HG02970 (cell line): ENCODE data around the gene SELENOO.

ENCODE experiments used
- ATAC-seq: cut with Tn5 transposase; IDR thresholded peaks from one replicate; pipeline ENCODE4 v1.9.1; 2021; ENCODE audit warnings: mild to moderate bottlenecking, moderate library complexity, moderate number of reproducible peaks; ENCODE audit not compliant: unreplicated experiment, low FRiP score

Gene SELENOO

DNA sequence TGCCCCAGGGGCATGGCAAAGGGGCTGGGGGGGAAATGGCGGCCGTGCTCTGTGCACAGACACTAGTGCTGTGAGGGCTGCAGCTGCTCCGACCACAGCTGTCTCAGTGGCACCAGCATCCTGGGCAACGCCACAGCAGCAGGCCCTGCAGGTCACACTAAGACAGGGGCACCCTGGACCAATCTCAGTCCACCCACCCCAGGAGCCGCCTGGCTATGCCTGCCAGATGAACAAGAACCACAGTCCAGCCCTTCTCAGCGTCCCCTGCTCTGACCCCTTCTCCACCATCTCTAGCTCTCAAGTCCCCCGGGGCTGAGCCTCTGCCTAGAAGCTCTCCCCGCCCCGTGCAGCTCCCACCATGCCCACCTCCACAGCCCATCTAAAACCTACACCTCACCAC, 27.6 kb downstream of the SELENOO start:
- ATAC-seq: no peak

DNA sequence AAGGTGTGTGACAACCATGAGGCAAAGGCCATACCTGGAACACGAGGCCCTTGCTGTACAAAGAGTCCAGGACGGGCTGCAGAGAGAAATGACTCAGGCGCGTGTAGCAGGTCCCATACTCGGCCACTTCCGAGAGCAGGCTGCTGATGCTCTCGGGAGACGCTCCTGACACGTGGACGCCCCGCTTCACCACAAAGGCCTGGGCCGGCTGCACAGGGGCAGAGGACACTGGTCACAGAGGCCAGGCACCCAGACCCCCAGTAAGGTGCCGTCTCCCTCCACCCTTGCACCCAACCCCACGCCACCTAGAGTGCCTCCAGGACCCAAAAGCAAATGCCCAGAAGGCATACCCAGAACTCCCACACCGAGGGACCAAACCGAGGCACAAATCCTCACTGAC, 28.6 kb downstream of the SELENOO start:
- ATAC-seq: no peak

DNA sequence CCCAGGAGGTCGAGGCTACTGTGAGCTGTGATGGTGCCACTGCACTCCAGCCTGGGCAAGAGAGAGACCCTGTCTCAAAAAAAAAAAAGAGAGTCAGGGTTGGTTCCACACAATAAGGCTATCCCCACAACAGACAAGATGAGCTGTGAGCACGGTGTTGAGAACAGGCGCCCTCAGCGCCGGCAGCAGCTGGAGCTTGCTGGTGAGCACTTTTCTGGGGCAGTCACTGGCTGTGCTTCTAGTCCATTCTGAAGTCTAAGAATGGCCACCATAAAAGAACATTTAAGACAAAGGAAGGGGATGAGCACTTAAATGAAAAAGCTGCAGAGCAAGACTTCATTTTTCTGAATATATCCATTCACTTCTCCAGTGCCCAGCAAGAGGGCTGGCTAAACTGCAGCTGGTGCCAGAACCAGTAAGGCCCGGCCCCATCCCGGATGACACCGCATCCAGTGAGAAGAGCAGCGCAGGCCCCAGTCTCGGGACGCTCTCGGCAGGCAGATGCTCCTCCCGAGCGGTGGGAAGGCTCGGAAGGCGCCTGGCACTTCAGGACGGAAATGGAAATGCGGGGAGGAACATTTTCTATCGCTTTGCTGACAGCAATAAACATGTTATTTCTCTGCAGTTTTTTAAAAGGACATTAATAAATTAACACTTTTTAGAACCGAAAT, 31.8 kb downstream of the SELENOO start:
- ATAC-seq: no peak

DNA sequence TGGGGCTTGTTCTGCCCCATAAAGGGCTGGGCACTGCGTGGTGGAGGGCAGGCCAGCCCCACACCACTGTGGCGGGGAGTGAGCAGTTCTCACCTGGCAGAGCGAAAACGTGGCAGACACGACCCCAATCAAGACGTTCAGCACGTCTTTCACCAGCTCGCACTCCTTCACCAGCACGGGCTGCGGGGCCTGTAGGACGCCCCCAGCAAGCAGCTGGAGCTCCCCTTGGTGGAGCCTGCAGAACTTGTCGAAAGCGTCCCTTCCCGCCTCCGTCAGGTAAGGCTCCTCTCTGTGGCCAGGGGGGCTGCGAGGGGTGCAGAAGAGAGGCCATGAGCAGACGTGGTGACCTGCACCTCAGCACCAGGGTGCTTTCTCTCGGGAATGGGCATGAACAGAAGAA, 32.4 kb downstream of the SELENOO start:
- no peak for ATAC-seq

DNA sequence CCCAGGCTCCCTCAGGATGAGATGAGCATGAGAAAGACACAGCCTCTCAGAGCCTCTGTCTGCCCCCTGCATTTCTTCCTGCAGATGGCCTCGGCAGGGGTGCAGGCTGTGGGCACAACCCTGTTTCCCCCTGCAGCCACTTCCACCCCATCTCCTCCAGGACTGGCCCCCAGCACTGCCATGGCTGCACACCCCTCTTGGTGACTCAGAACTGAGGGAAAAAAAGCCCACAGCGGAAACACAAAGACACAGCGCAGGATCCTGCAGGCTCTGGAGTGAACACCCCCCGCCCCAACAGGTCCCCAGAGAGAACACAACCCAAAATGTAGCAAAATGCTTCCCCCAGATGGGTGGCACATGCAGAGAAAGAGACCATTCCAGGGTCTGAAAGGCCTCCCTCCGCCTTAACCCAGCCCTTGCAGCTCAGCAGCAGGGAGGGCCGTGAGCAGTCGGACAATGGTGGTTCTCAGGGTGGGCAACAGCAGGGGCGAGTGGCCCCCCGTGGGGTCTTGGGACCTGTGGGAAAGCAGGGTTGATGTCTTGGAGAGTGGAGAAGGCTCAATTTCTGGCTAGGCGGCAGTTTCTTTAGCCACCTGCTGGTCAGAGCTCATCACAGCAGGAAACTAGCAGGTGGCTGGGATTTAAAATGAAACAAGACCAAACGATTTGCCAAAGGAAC, 36.1 kb downstream of the SELENOO start:
- ATAC-seq: no peak

DNA sequence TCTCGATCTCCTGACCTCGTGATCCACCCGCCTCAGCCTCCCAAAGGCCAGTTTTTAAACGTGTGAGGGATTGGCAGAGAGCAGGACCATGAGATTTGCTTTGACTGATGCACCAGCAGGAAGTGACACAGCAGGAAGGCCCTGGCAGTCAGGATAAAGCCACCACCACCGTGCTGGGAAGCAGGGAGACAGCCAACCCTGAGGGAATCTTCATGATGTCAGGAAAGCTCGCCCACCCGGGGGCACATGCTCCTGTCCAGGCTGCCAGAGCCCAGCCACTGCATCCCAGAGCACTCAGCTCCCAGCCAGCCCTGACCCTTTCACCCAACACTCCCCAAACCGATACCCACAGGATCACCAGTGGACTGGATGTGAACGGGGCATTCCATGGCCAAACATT, 37.9 kb downstream of the SELENOO start:
- no peak for ATAC-seq

DNA sequence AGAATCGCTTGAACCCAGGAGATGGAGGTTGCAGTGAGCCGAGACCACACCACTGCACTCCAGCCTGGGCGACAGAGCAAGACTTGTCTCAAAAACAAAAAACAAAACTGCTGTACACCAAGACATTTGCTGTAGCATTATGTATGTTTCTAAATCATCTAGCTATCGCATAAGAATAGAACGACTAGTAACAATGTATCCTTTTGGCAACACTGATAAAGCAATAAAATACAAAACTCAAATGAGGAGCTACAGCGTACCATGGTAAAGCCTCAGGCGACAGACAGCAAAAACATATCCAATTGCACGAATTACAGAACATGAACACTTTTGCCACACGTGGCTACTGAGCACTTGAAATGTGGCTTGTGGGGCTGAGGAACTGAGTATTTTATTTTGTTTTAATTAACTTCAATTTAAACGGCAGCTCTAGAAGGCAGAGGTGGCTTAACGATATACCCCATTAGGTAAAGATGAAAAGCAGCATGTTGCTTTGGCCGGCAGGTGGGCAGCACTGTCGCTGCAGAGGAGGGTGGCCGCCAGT, 41.7 kb downstream of the SELENOO start:
- ATAC-seq: no peak

DNA sequence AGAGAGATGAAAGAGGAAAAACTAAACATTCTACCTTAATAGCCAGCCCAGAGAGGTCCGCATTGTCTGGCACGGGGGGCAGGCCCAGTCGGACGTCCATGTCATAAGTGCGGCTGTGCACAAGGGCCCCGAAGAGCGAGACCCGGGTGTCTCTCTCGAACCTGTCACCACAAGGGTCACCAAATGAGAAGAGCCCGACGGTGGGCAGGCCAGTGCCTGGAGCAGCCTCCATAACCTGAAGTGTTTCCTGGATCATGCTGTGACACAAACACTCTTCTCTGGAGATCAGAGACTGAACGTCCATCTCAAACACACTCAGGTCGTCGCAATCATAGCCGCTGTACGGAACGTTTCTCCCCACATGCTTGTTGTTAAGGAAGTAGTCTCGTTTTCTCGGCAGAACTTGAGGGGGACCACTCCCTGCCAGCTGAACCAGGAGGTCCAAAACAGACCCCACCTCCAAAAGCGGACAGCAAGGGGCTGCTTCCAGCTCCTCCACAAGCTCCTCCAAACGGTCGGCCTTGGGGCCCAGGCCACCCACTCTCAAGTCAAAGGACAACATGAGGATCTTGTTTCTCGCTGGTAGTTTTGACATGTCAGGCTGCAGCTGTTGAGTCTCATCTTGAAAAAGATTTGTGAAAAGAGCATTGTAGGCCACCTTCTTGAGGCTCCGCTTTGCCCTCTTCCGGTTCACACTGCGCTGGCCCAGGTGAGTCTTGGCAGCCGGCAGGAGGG, 43.0 kb downstream of the SELENOO start:
- no peak for ATAC-seq

DNA sequence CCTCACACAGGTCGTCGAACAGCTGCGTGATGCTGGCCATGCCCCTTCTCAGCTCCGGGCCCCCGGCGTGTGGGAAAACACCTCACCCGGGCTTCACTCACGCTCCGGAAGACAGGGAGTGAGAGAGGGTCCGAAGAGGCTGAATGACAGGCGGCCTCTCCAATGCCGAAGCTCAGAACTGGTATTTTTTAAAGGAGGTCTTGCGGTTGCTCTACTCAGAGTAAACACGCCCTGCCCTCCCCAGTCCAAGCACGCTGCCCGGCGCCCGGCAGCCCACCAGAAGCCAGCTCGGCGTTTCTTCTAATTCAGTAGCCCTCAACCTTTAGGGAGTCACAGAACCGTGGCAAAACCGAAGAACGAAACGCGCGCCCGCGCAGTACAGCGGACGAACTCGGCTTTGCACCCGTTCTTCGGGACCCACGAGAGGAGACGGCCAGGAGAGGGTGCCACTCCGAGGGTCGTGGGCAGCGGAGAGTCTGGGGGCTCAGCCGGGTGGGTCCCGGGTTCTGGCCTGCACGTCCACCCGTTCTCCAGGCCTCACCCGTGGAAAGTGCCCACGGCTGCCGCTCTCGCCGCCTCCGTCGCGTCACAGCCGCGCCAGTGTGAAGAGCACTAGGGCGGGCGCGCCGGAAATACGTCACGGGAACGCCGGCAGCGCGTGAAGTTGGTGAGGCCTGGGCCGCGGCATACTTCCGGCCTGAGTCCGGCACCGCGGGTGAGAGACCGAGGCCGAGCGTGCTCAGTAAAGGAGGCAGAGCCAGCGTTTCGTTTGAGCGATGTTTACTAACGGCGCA, 43.8 kb downstream of the SELENOO start, which contains the start of gene TUBGCP6:
TSS of gene TUBGCP6 (minus strand) at position 604 of the 794 bp plus-strand sequence. CDS start at position 40, 564 bp downstream.
- ATAC-seq: peak; percentile 62

DNA sequence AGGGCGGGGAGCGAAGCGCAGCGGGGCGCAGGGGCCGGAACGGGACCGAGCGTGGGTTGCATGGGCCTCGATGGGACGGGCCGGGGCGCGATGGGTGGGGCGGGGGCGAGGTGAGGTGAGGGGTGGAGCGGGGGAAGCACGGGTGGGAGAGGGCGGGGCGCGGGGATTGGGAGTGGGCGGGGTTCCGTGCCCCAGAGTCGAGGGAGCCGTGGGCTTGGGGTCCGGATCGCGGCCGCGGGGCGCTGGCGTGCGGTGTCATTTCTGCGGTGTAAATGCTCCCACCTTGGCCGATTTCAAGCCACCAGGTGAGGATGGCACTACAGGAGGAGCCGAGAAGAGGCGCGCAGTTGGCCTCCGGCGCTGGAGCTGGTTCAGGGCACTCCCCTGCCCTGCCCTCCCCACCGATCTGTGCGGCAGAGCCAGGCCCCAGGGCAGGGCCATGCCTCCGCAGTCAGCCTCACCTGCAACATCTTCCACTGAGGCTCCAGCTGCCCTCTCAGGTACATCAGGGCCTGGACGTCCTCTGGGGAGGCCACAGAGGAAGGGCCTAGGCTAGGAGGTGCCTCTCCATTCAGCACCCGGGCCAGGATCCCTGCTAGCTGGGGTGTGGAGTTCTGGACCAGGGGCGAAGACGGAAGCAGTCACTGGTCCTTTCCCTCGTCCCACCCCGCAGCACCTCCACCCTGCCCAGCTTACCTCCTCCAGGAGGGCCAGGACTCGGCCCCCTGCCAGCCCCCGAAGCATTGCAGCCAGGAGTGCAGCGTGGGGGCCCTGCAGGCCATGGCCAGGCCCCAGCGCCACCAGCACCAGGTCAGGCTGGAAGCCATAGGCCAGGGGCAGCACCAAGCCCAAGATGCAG, 44.6 kb downstream of the SELENOO start:
- no peak for ATAC-seq

DNA sequence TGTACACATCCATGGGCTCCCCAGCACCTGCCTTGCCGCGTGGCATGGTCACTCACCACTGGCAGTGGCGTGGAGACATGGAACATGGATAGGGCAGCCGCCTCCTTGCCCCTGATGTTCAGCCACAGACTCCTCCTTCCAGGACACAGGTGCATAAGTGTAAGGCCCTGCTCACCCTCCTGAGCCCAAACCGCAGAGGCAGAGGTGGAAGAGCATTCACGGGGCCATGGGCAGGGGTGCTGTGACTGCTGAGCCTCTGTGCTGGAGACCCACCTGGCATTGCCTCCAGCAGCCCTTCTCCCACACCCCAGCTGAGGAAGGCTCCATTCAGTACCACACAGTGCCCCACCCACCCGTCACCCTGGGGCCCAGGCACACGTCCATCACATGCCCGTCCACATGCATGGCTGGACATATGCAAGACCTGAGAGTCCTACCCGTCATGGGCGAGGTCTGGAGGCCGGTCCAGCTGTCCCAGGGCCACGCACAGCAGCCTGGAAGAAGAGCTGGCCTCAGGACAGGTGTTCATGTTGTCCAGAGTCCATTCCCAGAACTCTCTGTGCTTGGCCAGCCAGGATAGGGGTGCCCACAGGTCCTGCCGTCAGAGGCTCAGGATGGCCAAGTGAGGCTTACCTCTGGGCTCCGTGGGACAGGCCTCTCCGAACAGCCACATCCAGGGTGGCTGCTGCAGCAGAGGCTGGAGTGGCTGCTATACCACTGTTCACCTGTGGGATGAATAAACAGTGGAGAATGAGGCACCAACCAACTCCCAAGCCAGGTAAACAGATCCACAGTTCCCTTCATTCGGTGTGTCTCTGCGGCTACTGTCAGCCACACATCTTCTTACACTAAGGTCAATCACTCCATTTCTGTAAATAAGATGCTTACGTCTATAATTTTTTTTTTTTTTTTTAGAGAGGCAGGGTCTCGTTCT, 45.7 kb downstream of the SELENOO start:
- no peak for ATAC-seq

DNA sequence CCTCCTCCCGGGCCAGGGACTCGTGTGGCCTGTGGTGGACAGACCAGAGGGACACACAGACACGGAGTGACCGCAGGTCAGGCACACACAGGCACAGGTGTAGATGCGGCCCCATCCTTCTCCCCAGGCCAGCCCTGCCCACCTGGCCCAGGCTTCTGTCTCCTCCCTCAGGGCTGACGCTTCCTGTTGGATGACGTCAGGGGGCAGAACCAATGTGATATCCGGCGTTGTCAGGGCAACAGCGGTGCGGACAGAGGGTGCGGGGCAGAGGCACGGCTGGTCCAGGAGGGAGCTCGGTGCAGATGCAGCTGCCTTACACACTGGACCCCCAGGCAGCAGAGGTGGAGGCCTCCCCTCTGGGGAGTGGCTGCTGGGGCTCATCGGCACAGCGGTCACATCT, 46.9 kb downstream of the SELENOO start:
- no peak for ATAC-seq

DNA sequence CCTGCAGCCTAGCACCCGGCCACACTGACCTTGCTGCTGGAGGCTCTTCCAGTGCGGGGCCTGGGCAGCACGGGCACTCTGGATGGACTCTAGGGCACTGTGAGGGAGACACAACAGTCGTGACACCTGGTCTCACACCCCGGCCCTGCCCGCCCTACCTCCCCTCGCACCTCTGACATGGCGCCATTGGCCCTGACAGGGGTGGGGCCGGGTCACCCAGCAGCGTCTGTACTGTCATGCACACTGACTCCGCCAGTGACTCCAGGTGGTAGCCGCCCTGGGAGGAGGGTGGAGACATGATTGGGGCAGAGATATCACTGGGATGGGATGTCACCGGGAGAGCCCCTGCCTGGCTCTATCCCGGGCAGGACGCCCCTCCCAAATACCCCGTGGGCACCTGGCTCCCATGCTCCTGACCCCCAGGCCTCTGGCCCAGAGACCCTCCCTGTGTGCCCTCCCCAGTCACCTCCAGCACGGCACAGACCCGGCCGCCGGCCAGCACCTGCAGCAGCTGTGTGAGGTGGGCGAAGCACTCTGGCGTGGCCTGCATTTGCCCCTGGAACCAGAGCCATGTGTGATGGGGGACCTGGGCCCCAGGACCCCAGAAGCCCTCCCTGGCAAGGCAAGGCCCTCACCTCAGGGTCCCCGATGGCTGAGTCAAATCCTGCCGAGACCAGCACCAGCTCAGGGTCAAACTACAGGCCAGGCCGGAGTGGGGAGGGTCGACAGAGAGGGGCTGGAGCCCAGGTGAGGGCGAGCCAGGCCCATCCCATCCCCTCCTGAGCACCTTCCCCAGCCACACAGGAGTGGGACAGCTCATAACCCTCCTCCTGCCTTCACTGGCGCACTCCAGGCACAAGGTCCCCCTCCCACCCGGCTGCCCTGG, 47.6 kb downstream of the SELENOO start:
- ATAC-seq: no peak

DNA sequence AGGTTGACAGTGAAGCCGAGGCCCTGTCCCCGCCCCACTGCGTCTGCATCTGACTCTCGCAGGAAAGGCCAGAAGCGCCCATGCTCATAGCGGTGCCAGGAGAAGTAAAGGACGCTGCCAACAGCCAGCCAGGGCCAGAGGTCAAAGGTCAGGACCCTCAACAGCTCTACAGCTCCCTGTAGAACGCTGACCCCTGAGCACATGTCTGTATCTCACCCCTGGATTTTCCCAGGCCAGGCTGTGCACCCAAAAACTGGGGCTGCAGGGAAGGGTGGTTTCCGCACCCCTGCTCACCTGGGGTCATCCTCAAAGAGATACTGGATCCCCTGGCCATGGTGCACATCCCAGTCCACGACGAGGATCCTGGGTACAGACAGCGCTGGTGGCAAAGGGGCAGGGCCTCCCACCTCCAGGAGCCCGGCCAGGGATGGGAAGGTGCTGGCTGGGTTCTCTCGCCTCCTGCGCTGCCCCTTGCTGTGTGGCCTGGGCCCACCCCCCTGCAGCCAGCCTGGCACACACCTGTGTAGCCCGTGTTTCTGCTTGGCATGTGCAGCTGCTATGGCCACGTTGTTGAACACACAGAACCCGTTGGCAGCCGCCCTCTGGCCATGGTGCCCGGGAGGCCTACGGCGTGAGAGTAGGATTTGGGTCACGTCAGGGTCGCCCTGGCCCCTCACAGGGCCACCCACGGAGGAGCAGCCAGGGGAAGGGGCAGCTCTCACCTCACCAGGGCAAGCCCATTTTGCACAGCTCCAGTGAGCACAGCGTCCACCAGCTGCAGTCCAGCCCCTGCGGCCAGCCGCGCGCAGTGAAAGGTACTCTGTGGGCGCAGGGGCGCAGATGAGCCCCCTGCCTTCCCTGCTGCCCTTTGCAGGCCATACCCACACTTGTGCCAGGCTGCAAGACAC, 48.8 kb downstream of the SELENOO start:
- ATAC-seq: no peak

DNA sequence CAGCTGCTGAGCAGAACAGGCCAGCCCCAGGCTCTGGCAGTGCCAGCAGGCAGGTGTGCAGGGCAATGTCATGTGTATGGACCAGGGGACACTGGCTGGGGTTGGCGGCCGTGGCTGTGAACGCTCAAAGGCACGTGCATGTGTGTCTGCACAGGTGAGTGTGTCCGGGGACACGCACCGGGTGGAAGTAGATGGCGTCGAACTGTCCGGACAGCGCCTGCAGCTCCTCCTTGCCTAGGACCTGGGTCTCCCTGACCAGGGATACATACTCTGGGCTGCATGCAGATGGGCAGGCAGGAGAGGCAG, 49.4 kb downstream of the SELENOO start:
- ATAC-seq: no peak

DNA sequence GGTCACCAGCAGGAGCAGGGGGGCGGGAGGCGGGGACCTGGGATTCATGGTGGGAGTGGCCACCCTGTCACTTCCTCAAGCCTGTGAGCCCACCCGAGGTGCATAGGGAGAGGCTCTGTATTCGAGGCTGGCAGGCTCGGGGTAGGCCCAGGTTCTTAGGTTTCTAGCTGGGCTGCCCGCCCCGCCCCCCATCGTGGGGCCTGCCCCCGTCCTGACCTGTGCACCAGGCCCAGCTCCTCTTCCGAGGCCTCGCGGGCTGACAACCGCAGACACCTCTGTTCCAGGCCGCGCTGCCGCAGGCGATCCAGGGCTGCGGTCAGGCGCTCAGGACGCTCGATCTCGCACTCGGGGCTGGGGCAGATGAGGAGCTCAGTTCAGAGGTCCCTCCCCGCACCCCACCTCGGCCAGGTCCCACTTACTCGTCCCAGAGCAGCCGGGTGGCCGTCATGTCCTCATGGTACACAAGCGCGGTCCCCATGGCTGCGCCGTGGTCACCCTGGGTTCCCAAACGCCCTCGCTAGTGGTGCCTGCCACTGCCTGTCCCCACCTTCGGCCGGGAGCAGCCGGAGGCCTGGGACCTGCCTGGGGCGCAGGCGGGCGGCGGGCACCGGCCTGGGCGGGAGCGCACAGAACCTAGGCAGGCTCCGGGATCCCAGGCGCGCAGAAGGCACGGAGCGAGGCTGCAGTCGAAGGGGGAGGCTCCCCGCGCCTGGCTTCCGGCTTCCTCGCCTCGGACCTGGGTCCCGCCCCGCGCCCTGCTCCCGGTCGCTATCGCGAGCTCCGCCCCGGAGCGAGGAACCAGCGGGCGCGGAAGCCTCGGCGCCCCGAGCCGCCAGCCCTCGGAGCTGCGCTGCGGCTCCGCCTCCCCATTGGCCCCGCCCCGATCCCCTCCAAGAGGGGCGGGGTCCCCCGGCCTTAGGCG, 50.0 kb downstream of the SELENOO start, which contains the start of gene HDAC10:
TSS of gene HDAC10 (minus strand) at position 711 of the 922 bp plus-strand sequence. CDS start at position 478, 233 bp downstream.
- no peak for ATAC-seq
